Keratinocyte (primary cell): ENCODE measurements around the gene USP48.

Source experiments
- EZH2 ChIP-seq: IDR thresholded peaks from one replicate; pipeline ENCODE4 v1.6.1; 2012; ENCODE audit warnings: inconsistent platforms, mild to moderate bottlenecking, low read length, moderate library complexity
- TF ChIP-seq, protein P1 (sequence below), 3 experiments: IDR thresholded peaks in 1 of 3; conservative IDR thresholded peaks in 1 of 3; optimal IDR thresholded peaks in 1 of 3; 2 replicates in 2 of 3; 3 replicates in 1 of 3; pipeline versions ENCODE3 to v1.5.1; 2011; ENCODE audit warnings: low read length in 3 of 3, mild to moderate bottlenecking in 3 of 3, moderate library complexity in 2 of 3, control low read depth in 1 of 3, inconsistent platforms in 1 of 3; ENCODE audit not compliant: insufficient read depth in 2 of 3; ENCODE audit errors: extremely low read depth in 1 of 3

DNA sequence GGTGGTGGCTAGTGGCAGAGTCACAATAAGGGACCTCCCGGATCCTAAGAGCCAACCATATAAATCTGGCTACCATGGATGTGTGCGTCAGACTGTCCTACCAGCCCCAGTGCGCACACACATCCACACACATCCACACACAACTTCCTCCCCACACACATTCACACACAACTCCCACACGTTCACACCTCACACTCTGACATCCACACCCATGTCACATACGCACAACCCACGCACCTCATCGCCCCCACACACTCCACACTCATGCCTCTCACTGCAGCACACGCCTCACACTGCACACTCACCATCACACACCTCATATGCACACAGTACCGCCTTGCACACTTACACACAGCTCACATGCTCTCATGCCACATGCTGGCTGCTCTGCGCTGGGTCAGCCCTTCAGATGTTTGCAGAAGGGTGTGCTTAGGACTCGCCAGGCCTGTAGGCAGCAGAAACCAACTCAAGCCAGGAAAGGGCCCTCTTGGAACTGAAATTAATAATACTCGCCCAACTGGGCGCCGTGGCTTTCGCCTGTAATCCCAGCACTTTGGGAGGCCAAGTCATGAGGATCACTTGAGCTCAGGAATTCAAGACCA lies 32.1 kb upstream of the USP48 start:
- TF ChIP-seq, protein P1, sequence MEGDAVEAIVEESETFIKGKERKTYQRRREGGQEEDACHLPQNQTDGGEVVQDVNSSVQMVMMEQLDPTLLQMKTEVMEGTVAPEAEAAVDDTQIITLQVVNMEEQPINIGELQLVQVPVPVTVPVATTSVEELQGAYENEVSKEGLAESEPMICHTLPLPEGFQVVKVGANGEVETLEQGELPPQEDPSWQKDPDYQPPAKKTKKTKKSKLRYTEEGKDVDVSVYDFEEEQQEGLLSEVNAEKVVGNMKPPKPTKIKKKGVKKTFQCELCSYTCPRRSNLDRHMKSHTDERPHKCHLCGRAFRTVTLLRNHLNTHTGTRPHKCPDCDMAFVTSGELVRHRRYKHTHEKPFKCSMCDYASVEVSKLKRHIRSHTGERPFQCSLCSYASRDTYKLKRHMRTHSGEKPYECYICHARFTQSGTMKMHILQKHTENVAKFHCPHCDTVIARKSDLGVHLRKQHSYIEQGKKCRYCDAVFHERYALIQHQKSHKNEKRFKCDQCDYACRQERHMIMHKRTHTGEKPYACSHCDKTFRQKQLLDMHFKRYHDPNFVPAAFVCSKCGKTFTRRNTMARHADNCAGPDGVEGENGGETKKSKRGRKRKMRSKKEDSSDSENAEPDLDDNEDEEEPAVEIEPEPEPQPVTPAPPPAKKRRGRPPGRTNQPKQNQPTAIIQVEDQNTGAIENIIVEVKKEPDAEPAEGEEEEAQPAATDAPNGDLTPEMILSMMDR (optimal IDR thresholded peaks at IDR 0.05 in 1 of 3, IDR thresholded peaks at IDR 0.05 in 1 of 3, conservative IDR thresholded peaks at IDR 0.05 in 1 of 3; ENCODE audit: extremely low read depth in 1 of 3, insufficient read depth in 2 of 3, low read length in 3 of 3): no peak
- TF ChIP-seq EZH2: no peak
